ENCODE measurements around the gene ITGB7. TPM values are rescaled to one million over a fixed set of nuclear protein-coding genes. Genes with fewer than 3 reads are reported as not detected.

Gene ITGB7
- total RNA-seq, 1 experiment from 2014 or later, result 0.90 TPM

DNA sequence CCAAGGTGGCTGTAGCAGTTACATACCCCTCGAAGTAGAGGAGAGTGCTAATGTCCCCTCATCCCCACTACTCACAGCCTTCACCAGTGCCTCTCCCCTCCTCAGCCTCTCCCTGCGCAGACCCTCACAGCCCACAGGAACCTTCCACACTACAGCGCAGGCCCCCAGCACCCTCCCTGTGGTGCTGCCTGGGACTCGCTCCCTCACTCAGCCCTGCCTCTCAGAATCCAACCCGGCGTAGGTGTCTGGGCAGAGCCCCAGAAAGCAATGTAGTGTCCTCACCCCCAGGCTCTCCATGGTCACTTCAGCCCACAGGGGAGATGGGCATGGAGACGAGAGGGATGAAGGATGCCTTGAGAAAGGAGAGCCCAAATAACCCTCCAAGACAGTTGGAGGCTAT, 37.4 kb downstream of the ITGB7 start:
- no peaks in the 10 kb centered on the region for H3K36me3 Mint-ChIP-seq
- no peaks in the 10 kb centered on the region for H3K9me3 Mint-ChIP-seq
- H3K27me3 Mint-ChIP-seq (ENCODE audit: low read depth), result peaks cover 91% of the 10 kb centered on the region
- ATAC-seq, result no peak
- H3K4me1 Mint-ChIP-seq, result 0 out of 2 replicates have a peak, but pooled peaks cover 5% of the 10 kb centered on the region
- CTCF ChIA-PET, result interaction anchor here (1.2 kb wide), 1 partner anchor 10 kb away, joined by 5 read pairs; no protein-coding TSS in a partner anchor
- DNase-seq (ENCODE audit: low spot score), result no peak
- POLR2A ChIA-PET, result no interaction called here
- H3K27ac Mint-ChIP-seq, result no peak overlapping the region
- H3K4me3 Mint-ChIP-seq, result no peak overlapping the region
- TF ChIP-seq, protein P1, sequence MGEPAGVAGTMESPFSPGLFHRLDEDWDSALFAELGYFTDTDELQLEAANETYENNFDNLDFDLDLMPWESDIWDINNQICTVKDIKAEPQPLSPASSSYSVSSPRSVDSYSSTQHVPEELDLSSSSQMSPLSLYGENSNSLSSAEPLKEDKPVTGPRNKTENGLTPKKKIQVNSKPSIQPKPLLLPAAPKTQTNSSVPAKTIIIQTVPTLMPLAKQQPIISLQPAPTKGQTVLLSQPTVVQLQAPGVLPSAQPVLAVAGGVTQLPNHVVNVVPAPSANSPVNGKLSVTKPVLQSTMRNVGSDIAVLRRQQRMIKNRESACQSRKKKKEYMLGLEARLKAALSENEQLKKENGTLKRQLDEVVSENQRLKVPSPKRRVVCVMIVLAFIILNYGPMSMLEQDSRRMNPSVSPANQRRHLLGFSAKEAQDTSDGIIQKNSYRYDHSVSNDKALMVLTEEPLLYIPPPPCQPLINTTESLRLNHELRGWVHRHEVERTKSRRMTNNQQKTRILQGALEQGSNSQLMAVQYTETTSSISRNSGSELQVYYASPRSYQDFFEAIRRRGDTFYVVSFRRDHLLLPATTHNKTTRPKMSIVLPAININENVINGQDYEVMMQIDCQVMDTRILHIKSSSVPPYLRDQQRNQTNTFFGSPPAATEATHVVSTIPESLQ (CRISPR knock-in tag; IDR thresholded peaks at IDR 0.05), result no peak
- TF ChIP-seq, protein P2, sequence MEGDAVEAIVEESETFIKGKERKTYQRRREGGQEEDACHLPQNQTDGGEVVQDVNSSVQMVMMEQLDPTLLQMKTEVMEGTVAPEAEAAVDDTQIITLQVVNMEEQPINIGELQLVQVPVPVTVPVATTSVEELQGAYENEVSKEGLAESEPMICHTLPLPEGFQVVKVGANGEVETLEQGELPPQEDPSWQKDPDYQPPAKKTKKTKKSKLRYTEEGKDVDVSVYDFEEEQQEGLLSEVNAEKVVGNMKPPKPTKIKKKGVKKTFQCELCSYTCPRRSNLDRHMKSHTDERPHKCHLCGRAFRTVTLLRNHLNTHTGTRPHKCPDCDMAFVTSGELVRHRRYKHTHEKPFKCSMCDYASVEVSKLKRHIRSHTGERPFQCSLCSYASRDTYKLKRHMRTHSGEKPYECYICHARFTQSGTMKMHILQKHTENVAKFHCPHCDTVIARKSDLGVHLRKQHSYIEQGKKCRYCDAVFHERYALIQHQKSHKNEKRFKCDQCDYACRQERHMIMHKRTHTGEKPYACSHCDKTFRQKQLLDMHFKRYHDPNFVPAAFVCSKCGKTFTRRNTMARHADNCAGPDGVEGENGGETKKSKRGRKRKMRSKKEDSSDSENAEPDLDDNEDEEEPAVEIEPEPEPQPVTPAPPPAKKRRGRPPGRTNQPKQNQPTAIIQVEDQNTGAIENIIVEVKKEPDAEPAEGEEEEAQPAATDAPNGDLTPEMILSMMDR (IDR thresholded peaks at IDR 0.05), result no peak
- TF ChIP-seq, protein P3, sequence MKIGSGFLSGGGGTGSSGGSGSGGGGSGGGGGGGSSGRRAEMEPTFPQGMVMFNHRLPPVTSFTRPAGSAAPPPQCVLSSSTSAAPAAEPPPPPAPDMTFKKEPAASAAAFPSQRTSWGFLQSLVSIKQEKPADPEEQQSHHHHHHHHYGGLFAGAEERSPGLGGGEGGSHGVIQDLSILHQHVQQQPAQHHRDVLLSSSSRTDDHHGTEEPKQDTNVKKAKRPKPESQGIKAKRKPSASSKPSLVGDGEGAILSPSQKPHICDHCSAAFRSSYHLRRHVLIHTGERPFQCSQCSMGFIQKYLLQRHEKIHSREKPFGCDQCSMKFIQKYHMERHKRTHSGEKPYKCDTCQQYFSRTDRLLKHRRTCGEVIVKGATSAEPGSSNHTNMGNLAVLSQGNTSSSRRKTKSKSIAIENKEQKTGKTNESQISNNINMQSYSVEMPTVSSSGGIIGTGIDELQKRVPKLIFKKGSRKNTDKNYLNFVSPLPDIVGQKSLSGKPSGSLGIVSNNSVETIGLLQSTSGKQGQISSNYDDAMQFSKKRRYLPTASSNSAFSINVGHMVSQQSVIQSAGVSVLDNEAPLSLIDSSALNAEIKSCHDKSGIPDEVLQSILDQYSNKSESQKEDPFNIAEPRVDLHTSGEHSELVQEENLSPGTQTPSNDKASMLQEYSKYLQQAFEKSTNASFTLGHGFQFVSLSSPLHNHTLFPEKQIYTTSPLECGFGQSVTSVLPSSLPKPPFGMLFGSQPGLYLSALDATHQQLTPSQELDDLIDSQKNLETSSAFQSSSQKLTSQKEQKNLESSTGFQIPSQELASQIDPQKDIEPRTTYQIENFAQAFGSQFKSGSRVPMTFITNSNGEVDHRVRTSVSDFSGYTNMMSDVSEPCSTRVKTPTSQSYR (CRISPR knock-in tag; IDR thresholded peaks at IDR 0.05), result no peak
- no peak for TF ChIP-seq ESRRA (CRISPR knock-in tag; IDR thresholded peaks at IDR 0.05; ENCODE audit: borderline replicate concordance)
- TF ChIP-seq ZNF232 (CRISPR knock-in tag; IDR thresholded peaks at IDR 0.05), result no peak
- TF ChIP-seq, protein P4, sequence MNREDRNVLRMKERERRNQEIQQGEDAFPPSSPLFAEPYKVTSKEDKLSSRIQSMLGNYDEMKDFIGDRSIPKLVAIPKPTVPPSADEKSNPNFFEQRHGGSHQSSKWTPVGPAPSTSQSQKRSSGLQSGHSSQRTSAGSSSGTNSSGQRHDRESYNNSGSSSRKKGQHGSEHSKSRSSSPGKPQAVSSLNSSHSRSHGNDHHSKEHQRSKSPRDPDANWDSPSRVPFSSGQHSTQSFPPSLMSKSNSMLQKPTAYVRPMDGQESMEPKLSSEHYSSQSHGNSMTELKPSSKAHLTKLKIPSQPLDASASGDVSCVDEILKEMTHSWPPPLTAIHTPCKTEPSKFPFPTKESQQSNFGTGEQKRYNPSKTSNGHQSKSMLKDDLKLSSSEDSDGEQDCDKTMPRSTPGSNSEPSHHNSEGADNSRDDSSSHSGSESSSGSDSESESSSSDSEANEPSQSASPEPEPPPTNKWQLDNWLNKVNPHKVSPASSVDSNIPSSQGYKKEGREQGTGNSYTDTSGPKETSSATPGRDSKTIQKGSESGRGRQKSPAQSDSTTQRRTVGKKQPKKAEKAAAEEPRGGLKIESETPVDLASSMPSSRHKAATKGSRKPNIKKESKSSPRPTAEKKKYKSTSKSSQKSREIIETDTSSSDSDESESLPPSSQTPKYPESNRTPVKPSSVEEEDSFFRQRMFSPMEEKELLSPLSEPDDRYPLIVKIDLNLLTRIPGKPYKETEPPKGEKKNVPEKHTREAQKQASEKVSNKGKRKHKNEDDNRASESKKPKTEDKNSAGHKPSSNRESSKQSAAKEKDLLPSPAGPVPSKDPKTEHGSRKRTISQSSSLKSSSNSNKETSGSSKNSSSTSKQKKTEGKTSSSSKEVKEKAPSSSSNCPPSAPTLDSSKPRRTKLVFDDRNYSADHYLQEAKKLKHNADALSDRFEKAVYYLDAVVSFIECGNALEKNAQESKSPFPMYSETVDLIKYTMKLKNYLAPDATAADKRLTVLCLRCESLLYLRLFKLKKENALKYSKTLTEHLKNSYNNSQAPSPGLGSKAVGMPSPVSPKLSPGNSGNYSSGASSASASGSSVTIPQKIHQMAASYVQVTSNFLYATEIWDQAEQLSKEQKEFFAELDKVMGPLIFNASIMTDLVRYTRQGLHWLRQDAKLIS (CRISPR knock-in tag; IDR thresholded peaks at IDR 0.05; ENCODE audit: borderline replicate concordance), result no peak
- TF ChIP-seq, protein P5, sequence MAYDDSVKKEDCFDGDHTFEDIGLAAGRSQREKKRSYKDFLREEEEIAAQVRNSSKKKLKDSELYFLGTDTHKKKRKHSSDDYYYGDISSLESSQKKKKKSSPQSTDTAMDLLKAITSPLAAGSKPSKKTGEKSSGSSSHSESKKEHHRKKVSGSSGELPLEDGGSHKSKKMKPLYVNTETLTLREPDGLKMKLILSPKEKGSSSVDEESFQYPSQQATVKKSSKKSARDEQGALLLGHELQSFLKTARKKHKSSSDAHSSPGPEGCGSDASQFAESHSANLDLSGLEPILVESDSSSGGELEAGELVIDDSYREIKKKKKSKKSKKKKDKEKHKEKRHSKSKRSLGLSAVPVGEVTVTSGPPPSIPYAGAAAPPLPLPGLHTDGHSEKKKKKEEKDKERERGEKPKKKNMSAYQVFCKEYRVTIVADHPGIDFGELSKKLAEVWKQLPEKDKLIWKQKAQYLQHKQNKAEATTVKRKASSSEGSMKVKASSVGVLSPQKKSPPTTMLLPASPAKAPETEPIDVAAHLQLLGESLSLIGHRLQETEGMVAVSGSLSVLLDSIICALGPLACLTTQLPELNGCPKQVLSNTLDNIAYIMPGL (CRISPR knock-in tag; IDR thresholded peaks at IDR 0.05), result no peak
- TF ChIP-seq, protein P6, sequence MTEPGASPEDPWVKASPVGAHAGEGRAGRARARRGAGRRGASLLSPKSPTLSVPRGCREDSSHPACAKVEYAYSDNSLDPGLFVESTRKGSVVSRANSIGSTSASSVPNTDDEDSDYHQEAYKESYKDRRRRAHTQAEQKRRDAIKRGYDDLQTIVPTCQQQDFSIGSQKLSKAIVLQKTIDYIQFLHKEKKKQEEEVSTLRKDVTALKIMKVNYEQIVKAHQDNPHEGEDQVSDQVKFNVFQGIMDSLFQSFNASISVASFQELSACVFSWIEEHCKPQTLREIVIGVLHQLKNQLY (CRISPR knock-in tag; IDR thresholded peaks at IDR 0.05), result no peak
- no peak for TF ChIP-seq GABPB1 (CRISPR knock-in tag; IDR thresholded peaks at IDR 0.05)
- TF ChIP-seq PRRX2 (CRISPR knock-in tag; IDR thresholded peaks at IDR 0.05), result no peak
- TF ChIP-seq ZNF138 (CRISPR knock-in tag; conservative IDR thresholded peaks at IDR 0.05), result no peak
- TF ChIP-seq ZNF121 (CRISPR knock-in tag; IDR thresholded peaks at IDR 0.05), result no peak
- TF ChIP-seq ATF1 (CRISPR knock-in tag; IDR thresholded peaks at IDR 0.05), result no peak
- TF ChIP-seq, protein P7, sequence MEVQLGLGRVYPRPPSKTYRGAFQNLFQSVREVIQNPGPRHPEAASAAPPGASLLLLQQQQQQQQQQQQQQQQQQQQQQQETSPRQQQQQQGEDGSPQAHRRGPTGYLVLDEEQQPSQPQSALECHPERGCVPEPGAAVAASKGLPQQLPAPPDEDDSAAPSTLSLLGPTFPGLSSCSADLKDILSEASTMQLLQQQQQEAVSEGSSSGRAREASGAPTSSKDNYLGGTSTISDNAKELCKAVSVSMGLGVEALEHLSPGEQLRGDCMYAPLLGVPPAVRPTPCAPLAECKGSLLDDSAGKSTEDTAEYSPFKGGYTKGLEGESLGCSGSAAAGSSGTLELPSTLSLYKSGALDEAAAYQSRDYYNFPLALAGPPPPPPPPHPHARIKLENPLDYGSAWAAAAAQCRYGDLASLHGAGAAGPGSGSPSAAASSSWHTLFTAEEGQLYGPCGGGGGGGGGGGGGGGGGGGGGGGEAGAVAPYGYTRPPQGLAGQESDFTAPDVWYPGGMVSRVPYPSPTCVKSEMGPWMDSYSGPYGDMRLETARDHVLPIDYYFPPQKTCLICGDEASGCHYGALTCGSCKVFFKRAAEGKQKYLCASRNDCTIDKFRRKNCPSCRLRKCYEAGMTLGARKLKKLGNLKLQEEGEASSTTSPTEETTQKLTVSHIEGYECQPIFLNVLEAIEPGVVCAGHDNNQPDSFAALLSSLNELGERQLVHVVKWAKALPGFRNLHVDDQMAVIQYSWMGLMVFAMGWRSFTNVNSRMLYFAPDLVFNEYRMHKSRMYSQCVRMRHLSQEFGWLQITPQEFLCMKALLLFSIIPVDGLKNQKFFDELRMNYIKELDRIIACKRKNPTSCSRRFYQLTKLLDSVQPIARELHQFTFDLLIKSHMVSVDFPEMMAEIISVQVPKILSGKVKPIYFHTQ (CRISPR knock-in tag; IDR thresholded peaks at IDR 0.05), result no peak
- no peak for TF ChIP-seq TEAD4 (CRISPR knock-in tag; IDR thresholded peaks at IDR 0.05)
- TF ChIP-seq, protein P8, sequence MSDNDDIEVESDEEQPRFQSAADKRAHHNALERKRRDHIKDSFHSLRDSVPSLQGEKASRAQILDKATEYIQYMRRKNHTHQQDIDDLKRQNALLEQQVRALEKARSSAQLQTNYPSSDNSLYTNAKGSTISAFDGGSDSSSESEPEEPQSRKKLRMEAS (CRISPR knock-in tag; IDR thresholded peaks at IDR 0.05), result no peak
- TF ChIP-seq, protein P9, sequence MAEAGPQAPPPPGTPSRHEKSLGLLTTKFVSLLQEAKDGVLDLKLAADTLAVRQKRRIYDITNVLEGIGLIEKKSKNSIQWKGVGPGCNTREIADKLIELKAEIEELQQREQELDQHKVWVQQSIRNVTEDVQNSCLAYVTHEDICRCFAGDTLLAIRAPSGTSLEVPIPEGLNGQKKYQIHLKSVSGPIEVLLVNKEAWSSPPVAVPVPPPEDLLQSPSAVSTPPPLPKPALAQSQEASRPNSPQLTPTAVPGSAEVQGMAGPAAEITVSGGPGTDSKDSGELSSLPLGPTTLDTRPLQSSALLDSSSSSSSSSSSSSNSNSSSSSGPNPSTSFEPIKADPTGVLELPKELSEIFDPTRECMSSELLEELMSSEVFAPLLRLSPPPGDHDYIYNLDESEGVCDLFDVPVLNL (CRISPR knock-in tag; IDR thresholded peaks at IDR 0.05; ENCODE audit: borderline replicate concordance, low read depth), result no peak
- TF ChIP-seq, protein P10, sequence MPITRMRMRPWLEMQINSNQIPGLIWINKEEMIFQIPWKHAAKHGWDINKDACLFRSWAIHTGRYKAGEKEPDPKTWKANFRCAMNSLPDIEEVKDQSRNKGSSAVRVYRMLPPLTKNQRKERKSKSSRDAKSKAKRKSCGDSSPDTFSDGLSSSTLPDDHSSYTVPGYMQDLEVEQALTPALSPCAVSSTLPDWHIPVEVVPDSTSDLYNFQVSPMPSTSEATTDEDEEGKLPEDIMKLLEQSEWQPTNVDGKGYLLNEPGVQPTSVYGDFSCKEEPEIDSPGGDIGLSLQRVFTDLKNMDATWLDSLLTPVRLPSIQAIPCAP (CRISPR knock-in tag; IDR thresholded peaks at IDR 0.05), result no peak
- TF ChIP-seq IRF2 (CRISPR knock-in tag; IDR thresholded peaks at IDR 0.05; ENCODE audit: borderline replicate concordance, low read depth), result no peak

Data from WTC11 (cell line).